Lung (tissue), 12 donors: ENCODE results near the gene RLN3. TPM values are rescaled to one million over a fixed set of nuclear protein-coding genes. Genes with fewer than 3 reads are reported as not detected.

Experiments
- ATAC-seq: fragments of 200-7000 bp; cut with Tn5 transposase; one replicate; pipeline ENCODE4 v1.9.1; 2020; ENCODE audit warnings: moderate number of reproducible peaks; ENCODE audit not compliant: insufficient read depth, low FRiP score
- DNase-seq, 3 donors: peaks; one replicate each; pipeline ENCODE4 v3.0.0-alpha.2; 2013 to 2017
- H3K27ac ChIP-seq, 2 donors: one replicate each; pipeline ENCODE4 v1.5.1; 2013; ENCODE audit warnings: mild to moderate bottlenecking in 2 of 2, moderate library complexity in 2 of 2, control low read depth in 1 of 2, inconsistent platforms in 1 of 2, low read depth in 1 of 2, low read length in 1 of 2
- H3K27me3 ChIP-seq, 3 donors: one replicate each; pipeline ENCODE4 v1.5.1; 2013; ENCODE audit warnings: low read length in 2 of 3; ENCODE audit not compliant: control insufficient read depth in 3 of 3, insufficient read depth in 3 of 3
- H3K36me3 ChIP-seq, 4 donors: one replicate each; pipeline ENCODE4 v1.5.1; 2013; ENCODE audit warnings: low read length in 4 of 4, mild to moderate bottlenecking in 1 of 4, moderate library complexity in 1 of 4; ENCODE audit not compliant: control insufficient read depth in 4 of 4, insufficient read depth in 4 of 4
- H3K4me1 ChIP-seq, 5 donors: one replicate each; pipeline ENCODE4 v1.5.1; 2013; ENCODE audit warnings: low read length in 5 of 5, mild to moderate bottlenecking in 2 of 5, moderate library complexity in 1 of 5; ENCODE audit not compliant: control insufficient read depth in 5 of 5, insufficient read depth in 5 of 5
- H3K4me3 ChIP-seq: one replicate; pipeline ENCODE4 v1.5.1; 2013; ENCODE audit warnings: mild to moderate bottlenecking, control low read depth, moderate library complexity
- H3K9ac ChIP-seq, 2 donors: one replicate each; pipeline ENCODE4 v1.5.1; 2013; ENCODE audit warnings: low read length in 2 of 2, control low read depth in 1 of 2; ENCODE audit not compliant: insufficient read depth in 1 of 2
- H3K9me3 ChIP-seq, 4 donors: one replicate each; pipeline ENCODE4 v1.5.1; 2013; ENCODE audit warnings: low read length in 3 of 4, mild to moderate bottlenecking in 1 of 4, moderate library complexity in 1 of 4; ENCODE audit not compliant: control insufficient read depth in 4 of 4, insufficient read depth in 3 of 4
- WGBS, 2 donors: extraction: QIAGEN DNeasy Blood & Tissue Kit; methylation state at CpG; one replicate each; pipeline ENCODE4 v1.1.7; 2013; 5-methylcytosine and 5-hydroxymethylcytosine counted together
- polyA plus RNA-seq, 2 donors: library from polyadenylated mRNA; stranded (reverse); fragments of 200-250 nt; gene quantifications; one replicate each; pipeline ENCODE4 v1.2.1, GENCODE V29; 2013
- total RNA-seq, 2 donors: library from RNA; depleted of rRNA in 1 of 2; stranded (reverse); fragments of >200 nt in 1 of 2; gene quantifications; one replicate each; pipeline ENCODE4 v1.2.1, GENCODE V29; 2014 to 2021
- TF ChIP-seq, protein P1 (sequence below): IDR thresholded peaks from 2 replicates; pipeline ENCODE4 v1.5.1; 2012; ENCODE audit warnings: mild to moderate bottlenecking; ENCODE audit errors: control extremely low read depth, extremely low read depth
- donor health status: control.
- donor health status: control.
- donor health status: Bipolar disorder and iron deficiency.
- donor health status: healthy.
- donor health status: DM: yes; HTN: yes; CAD: no.

RLN3 gene
- total and polyA plus RNA-seq, 4 donors: 0.50 to 0.52 TPM; not detected in 2

DNA sequence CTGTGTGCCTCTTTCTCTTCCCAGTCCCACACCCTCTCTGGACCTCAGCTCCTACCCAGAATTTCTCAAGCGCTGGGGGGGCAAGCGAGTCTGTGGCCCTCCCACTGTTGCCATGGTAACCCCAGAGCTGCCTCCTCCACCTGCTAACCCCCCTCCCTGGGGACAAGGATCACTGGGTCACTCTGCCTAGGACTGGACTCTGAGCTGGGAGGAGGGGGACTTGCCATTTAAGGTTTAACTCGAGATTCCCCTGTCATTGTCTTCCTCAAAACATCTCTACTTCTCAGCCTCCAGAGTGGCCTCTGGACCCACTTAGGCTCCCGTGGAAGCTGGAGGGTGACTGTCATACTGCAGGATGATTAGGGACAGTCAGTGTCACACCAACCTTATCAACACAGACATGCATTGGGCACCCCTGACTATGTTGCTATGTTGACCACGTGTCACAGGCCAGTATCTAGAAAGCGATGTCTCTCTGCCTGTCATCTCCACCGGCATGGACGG is 31.8 kb downstream of the RLN3 start:
- peaks cover 0 to 1% (median 0%) of the 10 kb centered on the region in 4 donors for H3K36me3 ChIP-seq
- TF ChIP-seq, protein P1, sequence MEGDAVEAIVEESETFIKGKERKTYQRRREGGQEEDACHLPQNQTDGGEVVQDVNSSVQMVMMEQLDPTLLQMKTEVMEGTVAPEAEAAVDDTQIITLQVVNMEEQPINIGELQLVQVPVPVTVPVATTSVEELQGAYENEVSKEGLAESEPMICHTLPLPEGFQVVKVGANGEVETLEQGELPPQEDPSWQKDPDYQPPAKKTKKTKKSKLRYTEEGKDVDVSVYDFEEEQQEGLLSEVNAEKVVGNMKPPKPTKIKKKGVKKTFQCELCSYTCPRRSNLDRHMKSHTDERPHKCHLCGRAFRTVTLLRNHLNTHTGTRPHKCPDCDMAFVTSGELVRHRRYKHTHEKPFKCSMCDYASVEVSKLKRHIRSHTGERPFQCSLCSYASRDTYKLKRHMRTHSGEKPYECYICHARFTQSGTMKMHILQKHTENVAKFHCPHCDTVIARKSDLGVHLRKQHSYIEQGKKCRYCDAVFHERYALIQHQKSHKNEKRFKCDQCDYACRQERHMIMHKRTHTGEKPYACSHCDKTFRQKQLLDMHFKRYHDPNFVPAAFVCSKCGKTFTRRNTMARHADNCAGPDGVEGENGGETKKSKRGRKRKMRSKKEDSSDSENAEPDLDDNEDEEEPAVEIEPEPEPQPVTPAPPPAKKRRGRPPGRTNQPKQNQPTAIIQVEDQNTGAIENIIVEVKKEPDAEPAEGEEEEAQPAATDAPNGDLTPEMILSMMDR: no peak
- no peak overlapping the region for H3K27ac ChIP-seq
- H3K4me3 ChIP-seq: no peak overlapping the region
- peaks cover 0 to 1% (median 0%) of the 10 kb centered on the region in 4 donors for H3K9me3 ChIP-seq
- DNase-seq: no peak
- WGBS, 2 donors: 53% methylated on average over 8 of the region's 8 CpGs
- H3K4me1 ChIP-seq: peaks cover 3 to 11% (median 4%) of the 10 kb centered on the region in 5 donors
- ATAC-seq: no peak
- peaks cover 0 to 8% (median 5%) of the 10 kb centered on the region in 3 donors for H3K27me3 ChIP-seq
- no peak overlapping the region for H3K9ac ChIP-seq

DNA sequence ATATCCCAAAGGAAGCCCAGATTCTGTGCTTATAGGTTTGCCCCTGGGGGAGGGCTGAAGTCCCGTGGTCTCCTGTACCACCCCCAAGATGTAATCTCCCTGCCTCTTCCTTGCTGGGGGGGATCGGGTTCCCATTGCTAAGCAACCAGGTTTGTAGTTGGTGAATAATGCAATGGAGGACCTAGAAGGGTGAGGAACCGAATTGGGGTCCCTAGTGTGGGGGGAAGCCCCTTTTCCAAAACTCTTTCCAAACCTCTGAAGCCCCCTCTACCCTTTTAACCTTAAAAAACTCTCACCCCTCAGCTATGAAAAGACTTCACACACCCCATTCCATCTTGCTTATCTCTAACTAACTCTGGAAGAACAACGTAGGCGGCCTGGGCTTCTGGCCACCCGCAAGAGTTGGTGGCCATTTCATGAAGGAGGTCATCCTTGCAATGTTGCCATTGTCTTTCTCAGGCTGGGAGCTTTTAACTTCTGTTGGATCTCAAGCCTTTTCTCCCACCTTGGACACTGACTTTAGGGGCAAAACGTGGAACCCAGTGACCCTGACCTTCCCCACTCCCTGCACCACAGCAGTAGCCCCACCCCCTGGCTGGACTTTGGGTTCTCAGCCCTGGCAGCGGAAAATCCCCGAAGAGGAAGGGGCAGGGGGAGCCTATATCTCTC is 33.3 kb downstream of the RLN3 start:
- WGBS, 2 donors: 53 to 57% methylated on average over 9 of the region's 9 CpGs
- H3K27ac ChIP-seq: no peak overlapping the region
- peaks cover 0 to 1% (median 0%) of the 10 kb centered on the region in 4 donors for H3K9me3 ChIP-seq
- TF ChIP-seq, protein P1: no peak
- ATAC-seq: no peak
- H3K4me3 ChIP-seq: no peak overlapping the region
- H3K36me3 ChIP-seq: peaks cover 0 to under 1% (median 0%) of the 10 kb centered on the region in 4 donors
- no peak for DNase-seq
- H3K27me3 ChIP-seq: peaks cover 0 to 8% (median 5%) of the 10 kb centered on the region in 3 donors
- peaks cover 3 to 10% (median 4%) of the 10 kb centered on the region in 5 donors for H3K4me1 ChIP-seq
- no peak overlapping the region for H3K9ac ChIP-seq

DNA sequence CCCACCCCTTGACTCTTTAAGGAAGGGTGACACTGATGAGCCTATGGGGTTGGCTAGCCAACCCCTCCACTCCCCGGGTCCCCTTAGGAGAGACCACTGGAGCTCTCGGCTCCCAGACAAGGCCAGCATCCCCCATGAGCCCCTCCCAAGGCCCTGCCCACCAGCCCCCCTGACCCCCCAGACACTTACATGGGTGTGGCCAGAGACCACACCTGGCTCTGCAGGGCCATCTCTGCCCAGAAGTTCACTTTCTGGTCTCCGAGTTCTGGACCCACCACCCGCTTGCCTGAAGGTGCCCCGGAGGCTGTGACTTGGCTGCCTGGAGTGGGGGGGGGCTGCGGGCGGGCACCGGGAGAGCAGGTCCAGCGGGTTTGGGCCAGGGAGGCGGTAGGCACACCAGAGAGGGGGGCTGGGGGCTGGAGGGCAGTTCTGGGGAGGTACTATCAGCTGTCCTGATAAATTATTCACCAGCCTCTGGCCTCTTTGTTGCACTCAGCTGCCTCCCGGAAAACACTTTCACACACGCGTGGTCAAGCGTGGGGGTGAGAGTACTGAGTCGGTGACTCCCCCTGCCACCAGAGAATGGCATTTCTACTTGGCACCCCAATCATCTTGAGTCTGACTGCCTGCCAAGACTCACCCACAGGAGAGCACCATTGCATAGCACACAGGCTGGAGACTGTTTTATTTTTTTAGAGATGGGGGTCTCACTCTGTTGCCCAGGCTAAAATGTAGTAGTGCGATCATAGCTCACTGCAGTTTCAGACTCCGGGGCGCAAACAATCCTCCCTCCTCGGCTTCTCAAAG is 34.0 kb downstream of the RLN3 start, which contains the start of gene PALM3:
PALM3 (minus strand) TSS at position 326 of the 807 bp plus-strand sequence; CDS start at position 230, 96 bp downstream.
- Histone ChIP-seq H3K27ac (peak within 1 kb of the TSS in 1 of 2 donors; percentile 28), H3K9ac (no peak within 1 kb of the TSS), H3K27me3 (peaks cover 0 to 8% (median 5%) of the 10 kb centered on the region in 3 donors), H3K36me3 (no peaks in the 10 kb centered on the region), H3K4me1 (peaks cover 3 to 6% (median 4%) of the 10 kb centered on the region in 5 donors), H3K9me3 (peaks cover 0 to 1% (median 0%) of the 10 kb centered on the region in 4 donors), H3K4me3 (no peak within 1 kb of the TSS)
- peak; percentile 30 to 82 (median 75) for DNase-seq
- TF ChIP-seq, protein P1: no peak
- peak; percentile 75 for ATAC-seq
- 56 to 77% methylated on average over 19 of the region's 19 CpGs for WGBS, 2 donors
